GM21723 (cell line): Measurements from ENCODE around the gene PTPRK.

ENCODE experiments used
- ATAC-seq: cut with Tn5 transposase; IDR thresholded peaks from one replicate; pipeline ENCODE4 v1.9.1; 2021; ENCODE audit warnings: mild to moderate bottlenecking, moderate library complexity; ENCODE audit not compliant: unreplicated experiment

PTPRK gene

GRCh38 chr6:128208851-128209580, 311.4 kb downstream of the PTPRK start:
- ATAC-seq: no peak

DNA sequence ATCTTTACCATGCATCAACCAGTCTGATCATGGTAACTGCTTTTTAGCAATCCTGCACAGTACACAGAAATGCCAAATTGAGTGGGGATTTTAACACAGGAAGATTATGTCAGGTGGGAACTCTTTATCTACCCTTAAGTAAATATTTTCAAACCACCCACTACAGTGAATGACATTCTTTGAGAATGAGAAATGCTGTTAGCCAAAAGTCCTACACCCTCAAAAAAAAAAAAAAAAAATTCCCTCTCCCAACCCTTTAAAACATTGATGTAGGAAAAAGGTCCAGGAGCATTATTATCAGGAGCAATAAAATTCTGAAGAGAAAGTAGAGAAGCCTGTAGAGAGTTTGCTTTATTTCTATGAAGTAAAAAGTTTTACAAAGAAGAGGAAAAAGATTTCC, 312.3 kb downstream of the PTPRK start:
- ATAC-seq: no peak

DNA sequence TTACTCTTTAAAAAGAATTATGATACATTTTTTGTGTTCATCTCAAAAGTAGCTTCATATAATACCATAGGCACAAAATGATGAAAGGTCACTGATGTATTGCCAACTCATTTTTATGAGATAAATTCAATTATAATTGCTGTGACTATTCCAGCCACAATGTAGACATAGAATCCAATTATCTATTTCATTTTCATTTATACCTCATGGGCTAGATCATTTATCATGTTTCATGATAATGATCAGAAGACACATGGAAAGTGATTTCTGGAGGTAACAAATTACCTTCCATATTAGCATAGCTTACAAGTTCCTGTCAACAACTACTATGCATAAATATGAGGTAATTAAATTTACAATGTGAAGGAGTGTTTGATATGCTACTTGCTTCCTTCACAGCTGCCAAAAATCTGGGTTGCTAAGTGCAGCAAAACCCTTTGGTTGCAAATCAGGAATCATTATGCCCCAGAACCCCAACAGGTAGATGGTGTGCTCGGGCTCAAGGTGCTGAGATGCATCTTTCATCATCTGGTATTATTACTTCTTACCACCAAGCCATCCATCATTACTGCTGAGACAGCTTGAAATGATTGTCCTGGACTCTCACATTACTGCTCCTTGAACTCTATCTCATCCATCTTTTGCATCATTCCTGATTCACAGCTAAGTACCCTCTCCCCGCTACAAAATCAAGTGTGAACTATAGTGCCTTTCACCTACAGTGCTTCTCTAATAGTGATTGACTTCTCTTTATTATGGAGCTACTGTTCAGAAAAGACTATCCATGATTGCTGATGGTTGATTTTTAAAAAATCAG, 313.6 kb downstream of the PTPRK start:
- ATAC-seq: no peak

- ATAC-seq: no peak
Observed at GRCh38 chr6:128204616-128205015, 315.8 kb downstream of the PTPRK start.

GRCh38 chr6:128202169-128202765, 318.1 kb downstream of the PTPRK start:
- no peak for ATAC-seq

DNA sequence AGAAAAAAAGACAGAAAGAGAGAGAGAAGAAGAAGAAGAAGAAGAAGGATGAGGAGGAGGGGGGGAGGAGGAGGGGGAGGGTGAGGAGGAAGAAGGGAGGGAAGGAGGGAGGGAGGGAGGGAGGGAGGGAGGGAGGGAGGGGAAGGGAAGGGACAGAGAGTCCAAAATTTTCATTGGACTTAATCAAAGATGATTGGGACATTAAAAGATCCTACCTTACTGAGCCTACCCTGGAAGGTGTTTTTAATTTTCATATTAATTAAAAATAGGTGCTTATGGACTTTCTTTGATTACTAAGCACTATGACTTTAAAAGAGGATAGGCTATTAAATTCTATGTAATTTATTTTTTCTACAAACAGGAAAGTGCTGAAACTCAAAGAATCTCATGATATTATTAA, 319.6 kb downstream of the PTPRK start:
- no peak for ATAC-seq

GRCh38 chr6:128199461-128199860, 320.9 kb downstream of the PTPRK start:
- ATAC-seq: no peak

GRCh38 chr6:128192972-128193371, 327.4 kb downstream of the PTPRK start:
- ATAC-seq: no peak

- no peak for ATAC-seq
Observed at GRCh38 chr6:128188678-128189077, 331.7 kb downstream of the PTPRK start.

DNA sequence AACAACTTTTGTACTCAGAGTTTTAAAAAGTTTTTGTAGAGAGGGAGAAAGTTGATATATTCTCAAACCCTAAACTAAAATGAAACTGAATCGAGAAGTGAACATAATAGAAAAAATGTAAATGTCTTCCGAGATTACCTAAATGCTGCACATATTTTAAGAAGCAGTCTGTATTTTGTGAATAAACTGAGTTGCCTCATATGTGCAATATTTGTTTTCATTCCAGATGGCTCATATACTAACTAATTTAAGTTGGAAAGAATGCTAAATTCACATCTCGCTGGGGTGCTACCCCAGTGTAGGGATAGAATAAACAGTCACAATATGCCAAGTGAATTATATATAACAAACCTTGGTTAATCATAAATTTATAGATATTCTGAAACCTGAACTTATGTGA, 333.7 kb downstream of the PTPRK start:
- no peak for ATAC-seq

GRCh38 chr6:128179876-128180438, 340.4 kb downstream of the PTPRK start:
- ATAC-seq: no peak

DNA sequence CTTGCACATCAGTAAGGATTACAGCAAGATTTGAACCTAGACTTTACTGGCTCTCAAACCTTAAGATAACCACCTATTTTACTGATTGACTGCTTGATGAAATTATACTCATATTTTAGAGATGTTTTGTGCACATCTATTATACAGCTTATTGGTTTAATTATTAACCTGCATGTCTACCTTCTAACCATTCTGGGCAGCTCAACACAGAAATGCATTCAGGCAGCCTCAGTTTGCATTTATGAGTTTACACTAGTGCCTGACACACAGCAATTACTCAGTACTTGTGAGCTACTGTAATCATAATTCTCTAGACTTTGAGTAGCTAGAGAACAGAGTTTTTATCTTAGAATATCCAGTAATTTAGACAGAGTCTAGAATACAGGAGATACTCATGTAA, 345.7 kb downstream of the PTPRK start:
- ATAC-seq: no peak

GRCh38 chr6:128172752-128173682, 347.4 kb downstream of the PTPRK start:
- ATAC-seq: no peak

DNA sequence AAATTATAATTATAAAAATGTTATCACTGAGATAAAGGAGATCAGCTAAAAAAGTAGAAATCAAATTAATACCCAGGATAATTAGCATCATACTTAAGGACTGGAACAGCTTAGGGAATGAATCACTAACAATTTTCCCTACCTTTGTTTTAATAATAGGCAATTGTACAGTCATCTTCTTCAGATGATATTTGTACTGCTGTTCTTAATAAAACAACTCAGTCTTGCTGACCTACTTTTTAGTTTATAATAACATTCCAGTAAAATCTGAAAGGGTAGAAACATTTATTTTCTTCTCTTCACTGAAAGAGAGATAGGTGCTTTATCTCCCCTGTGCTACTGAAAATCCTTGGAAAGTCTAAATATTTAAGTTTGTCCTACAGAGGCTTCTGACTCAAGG, 348.3 kb downstream of the PTPRK start:
- ATAC-seq: no peak

DNA sequence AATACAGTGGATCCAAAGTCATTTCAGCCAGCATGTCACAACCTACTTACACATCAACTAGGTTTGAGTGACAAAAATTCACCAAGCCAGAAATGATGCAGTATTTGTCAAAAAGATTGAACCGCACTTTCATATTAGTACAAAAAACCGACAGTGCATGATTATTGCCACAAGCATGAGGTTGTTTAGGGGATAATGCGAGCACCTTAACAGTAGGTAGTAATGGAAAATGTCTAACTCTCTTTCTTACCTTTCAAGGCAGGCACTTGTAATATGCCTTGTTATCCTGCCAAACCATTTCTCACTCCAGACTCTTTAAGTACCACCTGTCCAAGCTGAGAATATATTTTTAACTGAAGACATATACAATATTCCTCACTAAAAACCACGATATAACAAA, 349.2 kb downstream of the PTPRK start:
- ATAC-seq: no peak

DNA sequence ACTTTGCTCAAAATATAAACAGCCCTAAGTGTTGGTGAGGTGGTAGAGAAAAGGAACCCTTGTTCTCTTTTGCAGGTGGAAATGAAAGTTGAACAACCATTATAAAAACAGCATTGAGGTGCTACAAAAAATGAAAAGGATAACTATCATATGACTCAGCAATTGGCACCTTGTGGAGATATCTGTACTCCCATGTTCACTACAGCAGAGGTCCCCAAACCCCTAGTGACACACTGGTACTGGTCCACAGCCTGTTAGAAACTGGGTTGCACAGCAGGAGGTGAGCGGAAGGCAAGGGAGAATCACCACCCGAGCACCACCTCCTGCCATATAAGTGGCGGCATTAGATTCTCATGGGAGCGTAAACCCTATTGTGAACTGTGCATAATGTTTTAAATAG, 352.2 kb downstream of the PTPRK start:
- no peak for ATAC-seq

DNA sequence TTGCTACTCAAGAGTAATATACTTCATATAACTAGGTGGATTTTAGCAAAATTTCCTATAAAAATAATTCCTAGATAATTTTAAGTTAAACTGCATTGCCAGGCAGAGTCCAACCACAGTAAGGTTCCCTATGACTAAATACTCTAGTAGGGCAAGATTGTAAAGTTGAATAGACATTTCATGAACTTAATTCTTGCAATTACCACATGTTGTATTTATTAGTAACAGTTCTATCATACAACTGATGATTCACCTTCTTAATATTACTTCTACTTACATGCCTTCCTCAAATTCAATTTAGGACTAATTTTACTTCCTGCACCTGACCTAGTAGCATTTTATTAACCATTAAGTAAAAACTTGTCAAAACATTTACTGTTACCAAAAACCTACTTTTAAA, 352.8 kb downstream of the PTPRK start:
- ATAC-seq: no peak

DNA sequence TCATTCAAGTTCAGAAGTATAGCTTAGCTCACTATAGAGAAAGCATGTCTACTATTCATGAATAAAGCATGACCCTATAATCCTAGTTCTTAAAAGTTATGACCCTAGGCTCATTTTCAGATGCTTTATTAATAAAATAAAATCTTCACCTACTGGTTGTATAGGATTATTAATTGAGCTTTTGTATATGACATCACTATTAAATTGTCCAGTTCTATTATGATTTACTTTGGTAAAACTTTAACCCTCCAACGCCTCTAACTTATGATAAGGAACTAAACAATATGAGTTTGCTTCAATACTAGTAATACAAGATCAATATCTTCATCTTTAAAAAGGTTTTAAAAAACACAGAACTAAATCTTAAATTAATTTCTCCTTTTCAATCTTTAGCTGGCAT, 356.1 kb downstream of the PTPRK start:
- ATAC-seq: no peak

GRCh38 chr6:128162423-128162822, 358.0 kb downstream of the PTPRK start:
- ATAC-seq: no peak

GRCh38 chr6:128161839-128162238, 358.6 kb downstream of the PTPRK start:
- no peak for ATAC-seq

- ATAC-seq: no peak
Observed at GRCh38 chr6:128161263-128161662, 359.1 kb downstream of the PTPRK start.
